ACHN (cell line): ENCODE data around the gene CHD8.
"Not testable (repeated sequence)": the region's sequence is repeated elsewhere in the genome, so short reads cannot be mapped to it uniquely, and the experiment has no call there.

Experiments
- DNase-seq: peaks from one replicate; pipeline ENCODE4 v3.0.0-alpha.2; 2015
- in situ Hi-C: cut with HindIII; loops from 2 replicates; pipeline ENCODE4 v1.10.0; 2017; ENCODE audit warnings: low sequenced_read_pairs, low pct_ligation_motif_present, low pct_unique_long_range_greater_than_20kb

Gene CHD8

DNA sequence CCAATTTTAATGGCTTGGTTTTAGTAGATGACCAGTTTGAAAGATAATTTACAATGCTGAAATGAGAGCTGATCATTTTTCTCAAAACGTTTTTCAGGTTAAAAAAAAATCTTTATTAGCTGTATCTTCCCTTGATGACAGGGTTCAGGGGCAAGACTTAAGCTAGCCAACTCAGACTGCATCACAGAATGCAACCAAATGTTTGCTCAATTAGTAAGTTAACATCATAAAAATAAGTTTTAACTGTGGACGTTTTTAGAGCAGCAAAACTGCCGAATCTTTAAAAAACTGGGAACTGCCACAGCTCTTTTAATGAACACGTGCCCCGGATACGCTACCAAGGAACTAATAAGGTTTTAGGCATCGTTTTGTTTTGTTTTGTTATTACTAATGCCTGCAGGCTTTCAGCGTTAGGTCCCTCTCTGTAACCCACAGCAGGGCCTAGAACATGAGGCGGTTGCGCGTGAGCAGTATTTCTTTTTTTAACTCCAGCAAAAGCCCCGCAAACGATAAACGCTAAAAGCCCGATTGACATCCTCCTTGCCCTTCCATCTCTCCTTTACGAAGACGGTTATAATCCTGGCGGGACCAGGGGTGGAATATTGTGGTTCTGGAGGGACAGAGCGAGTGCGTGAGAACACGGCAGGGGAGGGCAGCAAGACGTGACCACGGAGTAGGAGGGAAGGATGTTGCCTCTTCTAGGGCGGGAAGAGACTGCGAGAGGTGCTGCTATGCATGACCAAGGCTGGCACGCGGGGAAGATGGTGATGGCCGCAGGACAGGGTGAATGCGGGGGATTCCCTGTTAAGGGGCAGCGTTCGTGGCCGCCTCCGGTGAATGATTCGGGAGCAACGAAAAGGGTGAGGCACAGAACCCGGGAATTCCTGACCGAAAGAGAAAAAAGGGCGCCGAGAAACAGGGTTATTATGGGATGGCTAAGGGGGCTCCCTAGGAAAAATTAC is 72.8 kb downstream of the CHD8 start:
- in situ Hi-C loops = no loop called here
- peak; percentile 77 for DNase-seq

DNA sequence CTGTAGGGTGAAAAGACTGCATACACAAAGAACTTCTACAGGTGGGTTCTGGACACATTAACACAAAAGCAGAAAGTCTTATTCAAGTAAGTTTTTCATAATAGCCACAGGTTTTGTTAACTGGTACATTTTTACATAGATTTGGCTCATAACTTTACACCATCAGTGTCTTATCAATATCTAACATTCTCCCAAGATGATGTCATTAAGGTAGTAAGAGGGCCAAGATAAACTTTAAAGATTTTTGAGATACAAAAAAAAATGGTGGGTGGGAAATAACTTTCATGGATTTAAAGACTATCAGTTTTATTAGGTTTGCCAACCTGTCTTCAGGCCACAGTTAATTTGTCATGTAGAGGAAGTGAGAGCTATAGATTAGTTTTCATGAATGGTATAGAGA is 73.8 kb downstream of the CHD8 start:
- in situ Hi-C loops = no loop called here
- DNase-seq = no peak

GRCh38 chr14:21379338-21379737 is 76.6 kb downstream of the CHD8 start:
- in situ Hi-C loops = no loop called here
- no peak for DNase-seq

- DNase-seq = no peak
- in situ Hi-C loops = no loop called here
These were observed 81.9 kb downstream of the CHD8 start for GRCh38 chr14:21373980-21374379.

DNA sequence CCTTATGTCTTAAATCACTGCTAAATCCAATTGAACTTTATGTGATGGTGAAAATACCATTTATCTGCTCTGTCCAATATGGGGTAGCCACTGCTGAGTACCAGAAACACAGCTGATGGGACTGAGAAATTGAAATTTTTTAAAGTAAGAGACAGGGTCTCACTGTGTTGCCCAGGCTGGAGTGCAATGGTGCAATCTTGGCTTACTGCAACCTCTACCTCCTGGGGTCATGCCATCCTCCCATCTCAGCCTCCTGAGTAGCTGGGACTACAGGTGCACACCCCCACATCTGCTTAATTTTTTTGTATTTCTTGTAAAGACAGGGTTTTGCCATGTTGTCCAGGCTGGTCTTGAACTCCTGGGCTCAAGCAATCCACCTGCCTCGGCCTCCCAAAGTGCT is 83.1 kb downstream of the CHD8 start:
- DNase-seq, in situ Hi-C loops: not testable (repeated sequence)

GRCh38 chr14:21369949-21370679 is 85.8 kb downstream of the CHD8 start:
- in situ Hi-C loops = no loop called here
- no peak for DNase-seq

DNA sequence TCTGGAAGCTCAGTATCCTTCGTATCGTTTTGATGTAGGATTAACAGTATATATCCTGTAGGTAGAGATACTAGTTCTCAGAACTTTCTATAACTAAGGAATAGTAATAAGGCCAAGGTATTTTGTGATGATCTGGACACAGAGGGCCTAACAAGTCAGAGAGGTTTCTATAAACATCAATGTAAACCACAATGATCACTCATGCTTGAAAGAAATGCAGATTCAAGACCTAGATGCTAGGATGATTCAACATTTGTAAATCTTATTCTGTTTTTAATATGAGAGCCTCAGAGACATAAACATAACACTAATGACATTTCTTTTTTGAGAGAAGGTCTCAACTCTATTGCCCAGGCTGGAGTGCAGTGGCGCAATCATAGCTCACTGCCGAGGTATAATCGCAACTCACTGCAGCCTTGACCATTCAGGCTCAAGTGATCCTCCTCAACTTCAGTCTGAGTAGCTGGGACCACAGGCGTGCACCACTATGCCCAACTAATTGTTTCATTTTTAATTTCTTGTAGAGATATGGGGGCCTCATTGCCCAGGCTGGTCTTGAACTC is 88.3 kb downstream of the CHD8 start:
- in situ Hi-C loops = no loop called here
- DNase-seq = no peak

- no peak for DNase-seq
- in situ Hi-C loops = no loop called here
These were observed 99.4 kb downstream of the CHD8 start for GRCh38 chr14:21356511-21356910.

- in situ Hi-C loops = no loop called here
- no peak for DNase-seq
These were observed 103.3 kb downstream of the CHD8 start for GRCh38 chr14:21352587-21352986.

- in situ Hi-C loops = no loop called here
- no peak for DNase-seq
These were observed 105.4 kb downstream of the CHD8 start for GRCh38 chr14:21350539-21350938.

DNA sequence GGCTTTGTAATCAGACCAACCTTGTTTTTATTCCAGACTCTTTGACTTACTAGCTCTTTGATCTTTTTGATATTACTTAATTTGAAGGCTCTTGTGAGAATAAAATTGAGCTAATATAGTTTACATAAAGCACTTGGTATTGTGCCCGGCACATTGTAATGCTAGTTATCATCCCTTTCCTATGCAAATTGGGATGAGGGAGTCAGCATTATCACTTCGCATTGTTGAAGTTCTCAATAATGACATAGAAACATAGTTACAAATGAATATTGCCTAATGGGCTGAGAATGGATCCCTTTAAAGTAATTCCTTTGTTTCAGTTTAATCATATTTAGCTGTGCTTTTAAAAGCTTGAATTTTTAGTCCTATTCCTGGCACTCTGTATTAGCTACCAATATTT is 108.7 kb downstream of the CHD8 start:
- in situ Hi-C loops = no loop called here
- no peak for DNase-seq

GRCh38 chr14:21346532-21347135 is 109.3 kb downstream of the CHD8 start:
- in situ Hi-C loops = no loop called here

DNA sequence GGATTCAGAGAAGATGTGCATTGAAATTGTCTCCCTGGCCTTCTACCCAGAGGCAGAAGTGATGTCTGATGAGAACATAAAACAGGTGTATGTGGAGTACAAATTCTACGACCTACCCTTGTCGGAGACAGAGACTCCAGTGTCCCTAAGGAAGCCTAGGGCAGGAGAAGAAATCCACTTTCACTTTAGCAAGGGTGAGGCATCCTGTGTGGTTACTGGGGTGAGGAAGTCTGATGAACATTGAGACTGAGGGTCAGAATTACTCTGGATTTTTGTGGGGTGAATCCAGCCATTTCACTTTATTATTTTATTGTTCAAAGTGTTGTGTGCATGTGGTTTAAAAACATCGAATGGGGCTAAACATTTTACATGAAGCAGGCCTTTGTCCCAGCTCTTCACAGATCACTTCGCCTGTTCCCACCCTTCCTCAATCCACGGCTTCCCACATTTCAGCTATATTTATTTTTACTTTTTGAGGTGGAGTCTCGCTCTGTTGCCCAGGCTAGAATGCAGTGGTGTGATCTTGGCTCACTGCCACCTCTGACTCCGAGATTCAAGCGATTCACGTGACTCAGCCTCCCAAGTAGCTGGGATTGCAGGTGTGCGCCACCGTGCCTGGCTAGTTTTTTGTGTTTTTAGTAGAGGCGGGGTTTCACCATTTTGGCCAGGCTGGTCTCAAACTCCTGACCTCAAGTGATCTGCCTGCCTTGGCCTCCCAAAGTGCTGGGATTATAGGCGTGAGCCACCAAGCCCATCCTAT is 112.7 kb downstream of the CHD8 start:
- DNase-seq = no peak
- in situ Hi-C loops = no loop called here

More at GRCh38 chr14:21346532-21347135, 109.3 kb downstream of the CHD8 start:
- no peak for DNase-seq
